LHCN-M2 (cell line): Measurements from ENCODE around the gene NTSR2. TPM values are rescaled to one million over a fixed set of nuclear protein-coding genes. Genes with fewer than 3 reads are reported as not detected.

Experiments
- DNase-seq: peaks from one replicate; pipeline ENCODE4 v3.0.0-alpha.2; 2012; ENCODE audit warnings: low read depth
- total RNA-seq: library from RNA; depleted of rRNA; stranded (reverse); fragments of >200 nt; gene quantifications from 2 replicates; pipeline ENCODE4 v1.2.3, GENCODE V29; 2014

The NTSR2 gene
- total RNA-seq, 1 experiment from 2014 or later = not detected

GRCh38 chr2:11699686-11700670 lies 30.0 kb upstream of the NTSR2 start:
- no peak for DNase-seq

DNA sequence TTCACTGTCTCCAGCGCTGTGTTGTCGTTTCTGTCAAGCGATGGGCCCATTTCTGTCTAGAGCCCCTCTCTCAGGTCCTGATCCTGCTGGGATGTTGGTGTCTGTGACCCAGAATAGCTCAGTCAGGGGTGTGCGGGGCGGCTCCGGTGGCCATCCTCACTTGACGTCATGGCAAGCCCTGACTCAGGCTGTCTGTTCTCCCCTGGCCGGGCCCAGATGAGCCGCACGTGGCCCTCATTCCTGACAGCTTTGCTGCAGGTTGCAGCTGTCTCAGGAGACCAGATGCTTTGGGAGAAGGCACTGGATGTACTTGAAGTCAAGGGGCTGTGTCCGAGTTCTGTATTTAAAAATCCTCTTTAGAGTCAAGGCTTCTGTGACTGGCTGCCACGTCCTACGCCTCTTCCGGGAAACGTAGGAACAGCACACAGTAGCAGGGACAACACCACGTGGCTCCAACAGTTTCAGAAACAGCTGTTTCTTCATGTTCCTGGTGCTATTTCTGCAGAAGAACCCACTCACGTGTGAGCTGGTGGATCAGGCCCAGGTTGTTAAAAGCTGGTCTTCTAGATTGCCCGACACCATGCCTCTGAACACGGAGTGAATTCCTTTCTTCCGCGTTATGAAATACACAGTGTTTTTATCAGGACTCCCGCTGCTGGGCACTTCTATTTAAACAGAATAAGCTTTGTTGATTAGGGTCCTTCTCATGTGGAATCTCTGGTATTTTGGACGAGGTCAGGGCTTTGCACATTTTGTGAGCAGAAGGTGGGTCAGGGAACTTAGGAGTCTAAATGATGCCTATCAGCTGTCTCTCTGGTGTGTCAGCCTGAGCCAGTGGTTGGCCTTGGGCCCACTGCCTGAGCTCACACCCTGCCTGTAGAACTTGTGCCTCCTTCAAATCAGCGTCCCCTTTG lies 28.3 kb upstream of the NTSR2 start:
- DNase-seq = peak; percentile 92

DNA sequence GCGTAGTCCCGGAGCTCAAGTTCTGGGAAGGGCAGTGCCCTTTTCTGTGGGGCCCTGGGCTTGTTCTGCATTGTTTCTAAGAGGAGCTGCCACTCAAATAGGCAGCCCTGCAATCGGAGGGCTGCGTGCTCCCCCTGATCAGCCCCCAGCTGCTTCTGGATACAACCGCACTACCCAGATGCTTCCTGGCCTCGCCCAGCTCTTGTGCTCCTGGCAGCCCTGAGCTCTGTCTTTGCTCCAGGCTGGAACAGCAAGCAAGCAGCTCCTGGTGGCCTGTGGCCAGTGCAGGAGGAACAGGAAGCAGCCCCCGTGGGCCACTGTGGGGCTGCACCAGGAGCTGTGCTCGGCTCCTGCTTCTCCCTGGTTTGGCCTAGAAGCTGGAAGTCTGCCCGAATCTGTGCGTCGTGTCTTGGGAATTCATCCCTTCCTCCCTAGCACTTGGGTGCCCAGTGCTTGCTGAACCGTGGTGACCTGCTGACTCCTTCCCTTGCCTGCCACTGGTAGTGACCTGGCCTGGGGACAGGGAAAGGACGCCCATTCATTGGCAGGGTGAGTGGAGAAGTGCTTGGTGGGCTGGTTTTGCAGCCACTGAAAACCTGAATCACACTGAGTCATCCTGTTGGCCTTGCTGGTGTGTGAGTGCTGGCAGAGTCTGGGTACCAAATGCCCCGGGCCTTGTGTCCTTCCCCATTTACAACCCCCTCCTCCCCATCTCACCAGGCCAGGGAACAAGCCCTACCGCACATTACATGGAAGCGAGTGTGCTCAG lies 27.3 kb upstream of the NTSR2 start:
- peak; percentile 77 for DNase-seq

GRCh38 chr2:11696736-11697102 lies 26.7 kb upstream of the NTSR2 start:
- no peak for DNase-seq

DNA sequence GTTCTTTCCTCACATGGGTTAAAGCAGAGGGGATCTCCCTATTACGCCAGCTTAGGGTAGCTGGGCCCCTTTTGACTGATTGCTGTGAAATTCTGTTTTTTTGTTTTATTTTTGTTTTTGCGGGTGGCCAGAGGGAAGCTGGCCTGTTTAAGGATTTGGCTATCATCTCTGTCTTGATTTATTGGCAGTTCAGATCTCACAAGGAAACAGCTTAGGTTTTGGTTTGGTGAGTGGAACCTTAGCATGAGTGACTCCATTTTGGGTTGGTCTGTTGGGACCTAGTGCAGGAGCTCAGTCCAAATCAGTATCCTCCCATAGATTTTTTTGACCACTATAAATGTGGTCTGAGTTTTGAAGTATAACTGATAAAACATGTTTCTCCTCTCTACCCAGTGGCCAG lies 25.6 kb upstream of the NTSR2 start:
- no peak for DNase-seq

DNA sequence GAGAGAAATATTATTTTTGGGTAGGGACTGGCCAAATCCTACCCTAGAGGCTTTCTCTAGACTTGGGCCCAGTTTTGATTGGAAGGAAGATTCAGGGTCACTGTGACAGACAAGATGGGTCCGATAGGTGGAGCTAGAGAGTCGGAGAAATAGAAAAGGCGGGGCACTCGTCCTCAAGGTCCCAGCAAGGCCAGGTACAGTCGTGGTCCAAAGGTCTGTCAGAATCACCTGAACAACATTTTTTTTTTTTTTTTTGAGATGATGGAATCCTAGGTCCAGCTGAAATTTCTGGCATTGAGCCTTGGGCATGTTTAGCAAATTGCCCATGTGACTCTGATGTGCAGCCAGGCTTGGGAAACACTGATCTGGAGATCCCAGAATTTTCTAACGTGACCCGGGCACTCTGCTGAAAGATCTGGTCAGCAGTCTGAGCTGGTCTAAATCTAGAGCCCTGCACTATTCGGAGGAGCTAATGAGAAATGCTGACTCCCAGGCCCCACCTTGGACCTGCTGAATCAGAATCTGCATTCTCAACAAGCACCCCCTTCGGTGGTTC lies 23.0 kb upstream of the NTSR2 start:
- DNase-seq = peak; percentile 61

- DNase-seq = no peak
Observed at GRCh38 chr2:11691076-11691660, 21.2 kb upstream of the NTSR2 start.

DNA sequence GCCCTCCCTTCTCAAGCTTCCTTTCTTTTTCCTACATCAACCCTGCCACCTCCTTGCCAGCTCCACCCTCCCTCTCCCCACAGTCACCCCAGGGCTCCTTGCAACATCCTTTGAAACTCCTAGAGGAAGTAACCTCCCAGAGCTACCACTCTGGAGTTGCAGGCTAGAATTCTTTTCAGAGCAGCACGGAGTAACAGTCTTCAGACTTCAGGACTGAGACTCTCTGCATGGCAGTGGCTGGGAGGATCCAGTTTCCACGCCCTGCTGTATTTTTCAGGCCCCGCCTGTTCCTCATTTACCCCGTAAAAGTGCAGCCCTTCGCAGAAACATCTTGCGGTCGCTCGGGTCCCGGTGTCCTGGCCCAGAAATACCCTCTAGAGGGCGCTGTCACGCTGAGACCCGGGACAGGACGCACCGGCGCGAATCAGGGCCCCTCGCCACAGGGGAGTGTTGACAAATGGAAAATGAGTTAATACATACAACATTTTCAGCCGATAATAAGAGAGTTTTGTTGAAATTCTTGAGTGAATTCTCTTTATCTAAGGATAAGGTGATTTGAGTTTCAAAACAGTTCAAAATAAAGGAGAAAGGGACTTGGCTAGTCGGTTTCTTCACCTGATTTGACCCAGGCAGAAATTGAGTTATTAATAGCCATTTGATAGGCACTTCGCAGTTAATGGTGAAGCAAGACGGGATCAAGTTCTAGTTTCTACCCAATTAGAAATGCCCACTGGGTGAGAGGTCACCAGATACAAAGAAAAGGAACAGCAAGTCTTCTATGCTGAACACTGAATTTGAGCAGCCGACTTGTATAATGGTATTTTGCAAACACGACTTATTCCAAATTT lies 18.5 kb upstream of the NTSR2 start:
- peak; percentile 58 for DNase-seq

GRCh38 chr2:11687736-11688135 lies 17.7 kb upstream of the NTSR2 start:
- no peak for DNase-seq

DNA sequence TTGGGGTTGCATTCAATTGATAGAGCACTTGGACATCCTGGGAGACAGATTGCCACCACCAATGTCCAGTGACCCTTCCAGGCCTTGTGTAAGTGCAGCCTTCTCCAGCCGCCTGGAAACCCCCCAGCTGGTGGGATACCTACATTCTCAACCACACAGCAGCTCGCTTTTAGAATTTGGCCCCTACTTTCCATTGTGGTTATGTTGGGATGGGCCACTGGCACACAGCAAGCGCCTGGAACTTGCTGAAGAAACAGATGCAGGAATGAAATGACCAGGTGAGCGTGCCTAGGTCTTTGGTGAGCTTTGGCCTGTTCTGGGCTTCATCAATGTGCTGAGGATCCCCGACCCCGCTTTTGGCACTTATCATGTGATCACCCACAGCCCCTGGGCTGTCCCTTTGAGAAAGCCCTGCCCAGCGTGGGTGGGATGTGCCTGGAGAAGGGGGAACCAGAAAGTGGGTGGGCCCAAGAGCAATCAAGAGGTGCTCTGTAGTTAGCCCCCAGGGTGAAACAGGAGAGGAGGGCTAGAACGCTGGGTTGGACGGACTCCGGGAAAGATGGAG lies 16.0 kb upstream of the NTSR2 start:
- no peak for DNase-seq

DNA sequence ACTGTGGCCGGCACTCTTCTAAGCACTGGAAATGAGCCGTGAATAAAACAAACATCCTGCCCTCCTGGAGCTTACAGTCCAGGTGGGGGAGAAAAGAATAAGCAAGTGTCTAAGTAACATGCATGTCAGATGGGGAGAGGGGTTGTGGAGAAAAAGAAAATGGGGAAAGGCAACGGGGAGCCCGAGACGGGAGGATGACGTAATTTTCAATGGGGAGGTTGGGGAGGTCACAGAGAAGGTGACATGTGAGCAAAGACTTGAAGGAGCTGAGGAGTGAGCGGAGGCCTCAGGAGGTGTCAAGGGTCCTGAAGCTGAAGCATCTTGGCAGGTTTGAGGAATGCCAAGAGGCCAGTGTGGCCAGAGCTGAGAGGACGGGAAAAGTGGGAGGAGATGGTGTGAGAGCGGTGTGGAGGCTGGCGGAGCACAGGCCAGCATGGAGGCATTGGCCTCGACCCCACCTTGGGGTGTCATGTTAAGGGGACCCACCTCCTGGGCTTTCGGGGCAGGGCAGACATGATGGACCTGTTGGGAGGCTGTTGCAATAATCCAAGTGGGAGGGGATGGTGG lies 15.0 kb upstream of the NTSR2 start:
- no peak for DNase-seq

DNA sequence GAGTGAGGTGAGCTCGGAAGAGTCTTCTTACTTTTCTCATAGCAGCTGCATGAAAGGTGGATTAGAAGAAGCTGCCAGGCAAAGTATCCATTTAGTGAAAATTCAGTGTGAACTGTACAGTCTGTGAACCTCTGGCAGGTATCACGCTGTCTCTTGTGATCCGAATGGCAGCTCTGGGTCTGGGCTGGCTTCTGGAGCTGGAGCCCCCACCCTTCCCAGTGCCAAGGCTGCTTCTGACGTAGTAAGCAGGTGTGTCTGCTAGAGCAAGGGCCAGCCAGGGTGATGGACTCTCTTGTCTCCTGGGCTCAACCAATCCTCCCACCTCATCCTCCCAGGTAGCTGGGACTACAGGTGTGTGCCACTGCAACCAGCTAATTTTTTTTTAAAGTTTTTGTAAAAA lies 14.0 kb upstream of the NTSR2 start:
- no peak for DNase-seq

DNA sequence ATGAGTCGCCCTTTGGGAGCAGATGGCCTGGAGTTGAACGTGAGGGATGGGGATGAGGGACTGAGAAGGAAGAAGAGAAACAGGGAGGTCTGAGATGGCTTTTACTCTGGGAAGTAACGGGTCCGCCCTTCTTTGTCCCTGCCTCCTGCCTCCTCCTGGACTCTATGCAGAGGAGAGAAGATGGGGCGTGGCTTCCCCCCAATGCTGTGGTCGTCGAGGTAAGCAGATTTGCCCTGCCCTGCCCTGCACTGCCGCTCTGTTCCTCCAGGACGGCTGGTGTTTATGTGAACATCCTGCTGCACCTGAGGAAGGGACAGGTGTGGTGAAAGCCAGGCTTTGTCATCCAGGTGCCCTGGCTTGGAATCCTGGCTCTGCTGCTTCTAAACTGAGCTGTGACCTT lies 13.5 kb upstream of the NTSR2 start:
- no peak for DNase-seq

GRCh38 chr2:11682590-11682915 lies 12.6 kb upstream of the NTSR2 start:
- no peak for DNase-seq

DNA sequence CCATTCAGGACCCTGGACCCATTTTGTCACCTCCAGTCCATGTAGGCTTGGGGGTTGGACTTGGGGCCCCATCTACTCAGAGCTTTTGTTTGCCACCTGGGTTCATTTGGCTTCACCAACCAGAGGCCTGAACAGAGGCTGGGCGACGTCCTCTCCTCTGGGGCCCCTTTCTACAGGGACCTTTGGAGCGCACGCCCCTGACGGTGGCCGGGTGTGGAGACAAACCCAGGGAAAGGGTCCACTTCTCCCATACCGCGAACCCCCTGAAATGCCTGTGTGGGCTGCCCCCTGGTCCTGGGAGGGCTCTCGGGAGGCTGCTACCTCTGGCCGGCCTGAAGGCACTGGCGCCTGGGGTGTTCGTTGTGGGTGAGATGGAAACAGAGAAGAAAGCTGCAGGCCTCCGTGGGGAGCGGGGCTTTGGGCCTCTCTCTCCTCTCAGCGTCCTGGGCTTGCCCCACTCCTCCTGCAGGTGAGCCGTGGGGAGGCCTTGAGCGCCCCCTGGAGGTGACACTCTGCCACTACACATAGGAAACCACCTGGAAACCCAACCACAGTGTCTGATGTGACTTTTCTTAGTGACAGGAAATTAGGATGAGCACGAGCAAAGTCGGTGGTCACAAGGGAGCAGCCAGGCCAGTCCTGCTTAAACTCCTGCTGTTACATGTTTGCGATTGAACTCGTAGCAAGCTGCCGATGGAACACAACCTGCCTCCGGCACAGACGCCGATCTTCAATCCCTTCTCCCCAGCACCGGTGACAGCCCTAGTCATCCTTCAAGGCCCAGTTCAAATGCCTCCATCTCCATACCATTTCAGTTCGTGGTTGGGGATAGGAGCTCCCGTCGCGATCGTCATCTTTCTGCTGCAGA lies 12.0 kb upstream of the NTSR2 start:
- no peak for DNase-seq

DNA sequence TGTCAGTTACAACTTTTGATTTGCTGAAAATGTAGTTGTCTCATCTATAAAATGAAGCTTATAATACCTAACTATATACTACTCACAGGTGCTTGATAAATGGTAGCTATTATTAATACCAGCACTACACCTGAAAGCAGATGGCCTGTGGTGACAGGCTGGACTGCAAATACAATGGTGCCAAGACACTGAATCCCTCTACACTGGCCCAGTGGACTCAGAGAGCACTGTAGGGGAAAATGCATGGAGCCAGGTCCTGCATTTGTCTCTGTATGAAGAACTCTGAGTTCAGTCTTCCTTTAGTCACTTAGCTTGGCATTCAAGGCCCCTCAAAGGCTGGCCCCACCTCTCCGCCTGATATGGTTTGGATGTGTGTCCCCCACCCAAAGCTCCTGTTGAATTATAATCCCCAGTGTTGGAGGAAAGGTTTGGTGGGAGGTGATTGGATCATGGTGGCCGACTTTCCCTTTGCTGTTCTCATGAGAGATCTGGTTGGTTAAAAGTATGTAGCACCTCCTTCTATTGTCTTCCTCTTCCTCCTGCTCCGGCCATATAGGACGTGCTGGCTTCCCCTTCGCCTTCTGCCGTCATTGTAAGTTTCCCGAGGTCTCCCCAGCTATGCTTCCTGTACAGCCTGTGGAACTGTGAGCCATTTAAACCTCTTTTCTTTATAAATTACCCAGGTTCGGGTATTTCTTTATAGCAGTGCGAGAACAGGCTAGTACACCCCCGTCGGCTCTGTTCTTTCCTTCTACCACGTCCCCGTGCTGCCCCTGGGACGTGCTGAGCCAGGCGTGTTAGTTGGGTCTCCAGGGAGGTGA lies 11.1 kb upstream of the NTSR2 start:
- no peak for DNase-seq

DNA sequence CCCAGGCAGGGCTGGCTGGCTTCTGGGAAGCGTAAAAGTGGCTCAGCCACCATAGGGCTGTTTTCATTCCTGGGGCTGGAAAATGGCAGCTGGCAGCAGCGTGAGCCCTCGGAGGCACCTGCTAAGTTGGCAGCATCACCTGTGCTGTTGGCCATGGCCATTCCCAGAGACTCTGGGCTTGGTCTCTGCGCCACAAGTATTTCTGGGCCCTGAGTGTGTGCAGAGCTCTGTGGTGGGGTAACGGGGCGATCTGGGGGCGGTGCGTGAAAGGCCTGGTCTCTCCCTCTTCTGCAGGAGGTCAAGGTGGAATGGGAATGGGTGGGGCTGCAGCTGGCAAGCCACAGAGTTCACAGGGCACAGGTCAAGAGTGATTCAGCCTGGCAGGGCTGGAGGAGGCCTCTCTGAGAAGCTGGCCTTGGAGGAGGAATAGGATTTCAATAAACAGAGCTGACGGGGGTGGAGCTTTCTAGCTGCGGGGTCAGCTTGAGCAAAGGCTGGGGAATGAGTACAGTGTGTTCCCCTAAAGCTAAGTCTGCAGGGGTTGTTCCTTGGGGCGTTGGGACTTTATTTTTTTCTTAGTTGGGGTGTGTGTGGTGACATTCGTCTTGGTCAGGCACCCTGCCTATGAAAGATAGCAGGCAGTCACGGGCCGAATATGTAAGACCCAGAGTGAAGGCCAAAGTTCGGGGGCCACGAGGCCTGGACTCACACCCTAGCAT lies 10.3 kb upstream of the NTSR2 start:
- peak; percentile 33 for DNase-seq
